Suppressor macrophage (primary cell): ENCODE results near the gene MYBL2.

ENCODE experiments used
- DNase-seq, 4 experiments: peaks; one replicate each; pipeline ENCODE4 v3.0.0-alpha.2; 2020 to 2022

Gene MYBL2

GRCh38 chr20:43682446-43682845, 15.5 kb downstream of the MYBL2 start:
- DNase-seq, result no peak

- no peak for DNase-seq
These were observed 19.9 kb downstream of the MYBL2 start for GRCh38 chr20:43686820-43687219.

GRCh38 chr20:43689165-43689564, 22.3 kb downstream of the MYBL2 start:
- DNase-seq, result no peak

- DNase-seq, result no peak
These were observed 24.2 kb downstream of the MYBL2 start for GRCh38 chr20:43690943-43691598.

- peak; percentile 67 to 85 (median 73) for DNase-seq
These were observed 25.1 kb downstream of the MYBL2 start for GRCh38 chr20:43691928-43692524.

GRCh38 chr20:43694763-43695162, 27.8 kb downstream of the MYBL2 start:
- no peak for DNase-seq

GRCh38 chr20:43695571-43695970, 28.7 kb downstream of the MYBL2 start:
- no peak for DNase-seq

- no peak for DNase-seq
These were observed 33.1 kb downstream of the MYBL2 start for GRCh38 chr20:43699941-43700565.

GRCh38 chr20:43700627-43701026, 33.7 kb downstream of the MYBL2 start:
- no peak for DNase-seq

GRCh38 chr20:43702502-43702901, 35.6 kb downstream of the MYBL2 start:
- DNase-seq, result no peak

GRCh38 chr20:43710370-43711044, 43.6 kb downstream of the MYBL2 start:
- DNase-seq, result no peak

GRCh38 chr20:43711098-43711654, 44.3 kb downstream of the MYBL2 start:
- DNase-seq, result no peak

GRCh38 chr20:43715044-43715443, 48.1 kb downstream of the MYBL2 start:
- no peak for DNase-seq

GRCh38 chr20:43715511-43715910, 48.6 kb downstream of the MYBL2 start:
- no peak for DNase-seq

GRCh38 chr20:43716123-43716522, 49.2 kb downstream of the MYBL2 start:
- DNase-seq, result no peak

GRCh38 chr20:43716757-43717615, 50.1 kb downstream of the MYBL2 start:
- DNase-seq, result no peak

- no peak for DNase-seq
These were observed 50.7 kb downstream of the MYBL2 start for GRCh38 chr20:43717616-43717995.

- no peak for DNase-seq
These were observed 53.1 kb downstream of the MYBL2 start for GRCh38 chr20:43720007-43720406.

GRCh38 chr20:43721097-43721428, 54.1 kb downstream of the MYBL2 start:
- no peak for DNase-seq

- no peak for DNase-seq
These were observed 54.7 kb downstream of the MYBL2 start for GRCh38 chr20:43721429-43722152.

- no peak for DNase-seq
These were observed 55.2 kb downstream of the MYBL2 start for GRCh38 chr20:43722153-43722505.

GRCh38 chr20:43723186-43723585, 56.3 kb downstream of the MYBL2 start:
- no peak for DNase-seq
